Body of pancreas (tissue), 4 donors: Measurements from ENCODE around the gene CDH4. TPM values are rescaled to one million over a fixed set of nuclear protein-coding genes. Genes with fewer than 3 reads are reported as not detected.

Experiments
- ATAC-seq: fragments of 150-250 bp; one replicate; pipeline ENCODE4 v1.9.1; 2016
- DNase-seq, 4 donors: peaks; one replicate each; pipeline ENCODE4 v3.0.0-alpha.2; 2019
- H3K27ac ChIP-seq, 4 donors: fragments of 200-600 bp; sonication (generic); 1 replicate in 3 of 4; 2 replicates in 1 of 4; pipeline versions ENCODE4 v1.5.1 to v1.6.1; 2016 to 2019; ENCODE audit warnings: mild to moderate bottlenecking in 1 of 4, mixed read lengths in 1 of 4, moderate library complexity in 1 of 4
- H3K27me3 ChIP-seq, 2 donors: fragments of 200-600 bp; sonication (generic); one replicate each; pipeline ENCODE4 v1.6.0; 2016; ENCODE audit warnings: mild to moderate bottlenecking in 1 of 2
- H3K36me3 ChIP-seq, 2 donors: fragments of 200-600 bp; sonication (generic); replicated peaks in 1 of 2; 2 replicates each; pipeline ENCODE4 v1.5.1; 2016; ENCODE audit warnings: low read depth in 2 of 2; ENCODE audit not compliant: insufficient read depth in 1 of 2
- H3K4me1 ChIP-seq: fragments of 200-600 bp; sonication (generic); one replicate; pipeline ENCODE4 v1.6.0; 2016
- H3K4me3 ChIP-seq, 2 donors: fragments of 200-600 bp; sonication (generic); 1 replicate in 1 of 2; 2 replicates in 1 of 2; pipeline ENCODE4 v1.5.1; 2016 to 2019
- H3K9me3 ChIP-seq, 3 donors: fragments of 200-600 bp; sonication (generic); 1 replicate in 2 of 3; 2 replicates in 1 of 3; pipeline ENCODE4 v1.5.1; 2016
- CTCF ChIP-seq, 7 experiments: fragments of 450-650 bp in 4 of 7; fragments of 200-600 bp in 3 of 7; sonication (generic) in 3 of 7; IDR thresholded peaks; one replicate each; pipeline ENCODE4 v1.5.1; 2016 to 2019; ENCODE audit warnings: antibody characterized with exemption in 7 of 7
- POLR2A ChIP-seq, 3 donors: fragments of 450-650 bp; IDR thresholded peaks; one replicate each; pipeline ENCODE4 v1.6.1; 2016; ENCODE audit warnings: antibody characterized with exemption in 3 of 3, mild to moderate bottlenecking in 2 of 3
- WGBS, 2 donors: methylation state at CpG; one replicate each; pipeline ENCODE4 v1.1.5; 2017; 5-methylcytosine and 5-hydroxymethylcytosine counted together
- intact Hi-C: fragments of 100-400 bp; cut with DNase I; formaldehyde crosslinking; loops from one replicate; pipeline ENCODE4 v1.15.1; 2023
- total RNA-seq, 2 donors: library from RNA; depleted of rRNA; stranded (reverse); fragments of >200 nt; gene quantifications; one replicate each; pipeline ENCODE4 v1.1.0, GENCODE V29; 2016

CDH4 gene
- total RNA-seq, 2 donors from 2014 or later = 0.33 to 0.52 TPM

- Histone ChIP-seq H3K27me3 (no peaks in the 10 kb centered on the region), H3K36me3 (no peaks in the 10 kb centered on the region), H3K9me3 (peaks cover 0 to 5% (median 0%) of the 10 kb centered on the region in 3 donors), H3K4me3 (no peak overlapping the region), H3K4me1 (no peaks in the 10 kb centered on the region), H3K27ac (no peak overlapping the region)
- ATAC-seq = no peak
- intact Hi-C loops = no loop called here
- 57 to 59% methylated on average over 3 of the region's 3 CpGs for WGBS, 2 donors
- no peak for DNase-seq
- TF ChIP-seq CTCF (IDR thresholded peaks at IDR 0.05) = no peak
- no peak for TF ChIP-seq POLR2A (IDR thresholded peaks at IDR 0.05)
These were observed 230.8 kb downstream of the CDH4 start for GRCh38 chr20:61482901-61483300.

- H3K36me3 ChIP-seq = no peaks in the 10 kb centered on the region
- intact Hi-C loops = no loop called here
- H3K4me3 ChIP-seq = no peak overlapping the region
- TF ChIP-seq CTCF (IDR thresholded peaks at IDR 0.05) (no peak), POLR2A (IDR thresholded peaks at IDR 0.05) (no peak)
- 62 to 79% methylated on average over 11 to 16 of the region's 16 CpGs for WGBS, 2 donors
- H3K4me1 ChIP-seq = no peaks in the 10 kb centered on the region
- DNase-seq (no peak), ATAC-seq (no peak)
- no peaks in the 10 kb centered on the region for H3K27me3 ChIP-seq
- H3K27ac ChIP-seq = no peak overlapping the region
- H3K9me3 ChIP-seq = peaks cover 0 to 5% (median 0%) of the 10 kb centered on the region in 3 donors
These were observed 231.4 kb downstream of the CDH4 start for GRCh38 chr20:61483336-61484067.

GRCh38 chr20:61486198-61486597 is 234.1 kb downstream of the CDH4 start:
- Histone ChIP-seq H3K36me3 (no peaks in the 10 kb centered on the region), H3K27me3 (no peaks in the 10 kb centered on the region), H3K9me3 (no peaks in the 10 kb centered on the region), H3K4me3 (no peak overlapping the region), H3K4me1 (no peaks in the 10 kb centered on the region), H3K27ac (no peak overlapping the region)
- DNase-seq (no peak), ATAC-seq (no peak)
- intact Hi-C loops = no loop called here
- no peak for TF ChIP-seq POLR2A (IDR thresholded peaks at IDR 0.05)
- no peak for TF ChIP-seq CTCF (IDR thresholded peaks at IDR 0.05)
- 80 to 85% methylated on average over 2 to 6 of the region's 6 CpGs for WGBS, 2 donors

GRCh38 chr20:61487346-61487996 is 235.4 kb downstream of the CDH4 start:
- WGBS, 2 donors = 32 to 42% methylated on average over 6 of the region's 6 CpGs
- ATAC-seq (no peak), DNase-seq (no peak)
- H3K4me1 ChIP-seq = no peaks in the 10 kb centered on the region
- no peaks in the 10 kb centered on the region for H3K9me3 ChIP-seq
- H3K27me3 ChIP-seq = no peaks in the 10 kb centered on the region
- intact Hi-C loops = no loop called here
- no peaks in the 10 kb centered on the region for H3K36me3 ChIP-seq
- TF ChIP-seq CTCF (IDR thresholded peaks at IDR 0.05) (no peak), POLR2A (IDR thresholded peaks at IDR 0.05) (no peak)
- no peak overlapping the region for H3K27ac ChIP-seq
- no peak overlapping the region for H3K4me3 ChIP-seq
